CD4-positive, alpha-beta T cell treated with Interleukin-10 for 1 hour (primary cell): ENCODE results near the gene ERMN.
A peak's percentile ranks its signal among the peaks of the same experiment; 100 is the strongest.

Source experiments
- DNase-seq: peaks from one replicate; pipeline ENCODE4 v3.0.0-alpha.2; 2020

The ERMN gene

GRCh38 chr2:157327621-157328500 lies 2.2 kb upstream of the ERMN start:
- DNase-seq: peak; percentile 88

GRCh38 chr2:157327200-157327599 lies 1.6 kb upstream of the ERMN start:
- DNase-seq: no peak

GRCh38 chr2:157326698-157327097 lies 1.1 kb upstream of the ERMN start:
- DNase-seq: no peak

GRCh38 chr2:157324331-157324843 lies 1.2 kb downstream of the ERMN start:
- DNase-seq: no peak

- DNase-seq: no peak
These were observed 3.2 kb downstream of the ERMN start for GRCh38 chr2:157322432-157322831.

- DNase-seq: no peak
These were observed 4.2 kb downstream of the ERMN start for GRCh38 chr2:157321466-157321865.

GRCh38 chr2:157320409-157320808 lies 5.2 kb downstream of the ERMN start:
- no peak for DNase-seq

- no peak for DNase-seq
These were observed 5.8 kb downstream of the ERMN start for GRCh38 chr2:157319795-157320194.

GRCh38 chr2:157318884-157319283 lies 6.7 kb downstream of the ERMN start:
- DNase-seq: no peak

GRCh38 chr2:157315901-157316300 lies 9.7 kb downstream of the ERMN start:
- DNase-seq: no peak

- no peak for DNase-seq
These were observed 12.6 kb downstream of the ERMN start for GRCh38 chr2:157312866-157313486.

GRCh38 chr2:157311706-157312105 lies 13.9 kb downstream of the ERMN start:
- no peak for DNase-seq

GRCh38 chr2:157309878-157310277 lies 15.7 kb downstream of the ERMN start:
- no peak for DNase-seq

- peak; percentile 11 for DNase-seq
These were observed 18.6 kb downstream of the ERMN start for GRCh38 chr2:157307021-157307420.

GRCh38 chr2:157305723-157306110 lies 19.9 kb downstream of the ERMN start:
- no peak for DNase-seq

- DNase-seq: no peak
These were observed 20.6 kb downstream of the ERMN start for GRCh38 chr2:157304811-157305722.

GRCh38 chr2:157303612-157304011 lies 22.0 kb downstream of the ERMN start:
- DNase-seq: no peak

GRCh38 chr2:157302492-157303099 lies 23.0 kb downstream of the ERMN start:
- DNase-seq: peak; percentile 69

- no peak for DNase-seq
These were observed 24.3 kb downstream of the ERMN start for GRCh38 chr2:157301307-157301706.

GRCh38 chr2:157296958-157297357 lies 28.7 kb downstream of the ERMN start:
- no peak for DNase-seq

GRCh38 chr2:157296490-157296889 lies 29.1 kb downstream of the ERMN start:
- no peak for DNase-seq

- DNase-seq: no peak
These were observed 32.8 kb downstream of the ERMN start for GRCh38 chr2:157292853-157293252.

GRCh38 chr2:157291018-157291417 lies 34.6 kb downstream of the ERMN start:
- no peak for DNase-seq
